Mucosa of descending colon (tissue), 3 donors: ENCODE measurements around the gene COPS6. TPM values are rescaled to one million over a fixed set of nuclear protein-coding genes. Genes with fewer than 3 reads are reported as not detected.
"Not testable (repeated sequence)": the region's sequence is repeated elsewhere in the genome, so short reads cannot be mapped to it uniquely, and the experiment has no call there.

Experiments used
- ATAC-seq: fragments of 200-7000 bp; cut with Tn5 transposase; one replicate; pipeline ENCODE4 v1.9.1; 2020; ENCODE audit warnings: mild to moderate bottlenecking, moderate library complexity
- DNase-seq, 3 donors: peaks; one replicate each; pipeline ENCODE4 v3.0.0-alpha.2; 2020
- H3K36me3 ChIP-seq: fragments of 200-600 bp; one replicate; pipeline ENCODE4 v1.8.0; 2021; ENCODE audit warnings: low read depth, mild to moderate bottlenecking
- H3K4me1 ChIP-seq: fragments of 200-600 bp; one replicate; pipeline ENCODE4 v1.8.0; 2021; ENCODE audit warnings: low read depth, mild to moderate bottlenecking
- H3K4me3 ChIP-seq: fragments of 200-600 bp; one replicate; pipeline ENCODE4 v1.8.0; 2021; ENCODE audit warnings: mild to moderate bottlenecking
- H3K9me3 ChIP-seq: fragments of 200-600 bp; one replicate; pipeline ENCODE4 v1.8.0; 2021; ENCODE audit warnings: mild to moderate bottlenecking
- CTCF ChIP-seq: fragments of 200-600 bp; IDR thresholded peaks from one replicate; pipeline ENCODE4 v1.8.0; 2022; ENCODE audit warnings: antibody characterized with exemption, mild to moderate bottlenecking
- intact Hi-C, 2 donors: fragments of 100-400 bp; cut with DNase I in 1 of 2; cut with micrococcal nuclease in 1 of 2; formaldehyde crosslinking; loops; one replicate each; pipeline versions ENCODE4 v1.11.0 to v1.11.1; 2022; cut with DNase I, micrococcal nuclease
- total RNA-seq, 3 donors: library from RNA; stranded (reverse); fragmentation: NEBNext Ultra II Directional in 2 of 3; extraction: Animal tissue kit (Norgen Biotek cat#: 25700) in 2 of 3; gene quantifications; one replicate each; pipeline versions ENCODE4 v1.2.1 to v1.2.4, GENCODE V29; 2021 to 2023
- donor health status: DM: no; HTN: no; CAD: no; lungs with moderate emphysema.
- donor health status: DM: no; HTN: no; CAD: no.
- donor health status: DM: no; HTN: yes; CAD: no.

The COPS6 gene
- total RNA-seq, 3 donors from 2014 or later = 61.8 to 98.5 (median 76.1) TPM

GRCh38 chr7:100126931-100127865, 38.4 kb downstream of the COPS6 start, which contains the start of gene MBLAC1:
MBLAC1 (plus strand) TSS chr7:100126967; CDS start chr7:100127396, 429 bp downstream.
- ATAC-seq (peak; percentile 88), DNase-seq (peak; percentile 92 to 97 (median 93))
- intact Hi-C loops = no loop called here
- TF ChIP-seq CTCF = no peak
- no peaks in the 10 kb centered on the region for H3K9me3 ChIP-seq
- H3K4me1 ChIP-seq = peaks cover 42% of the 10 kb centered on the region
- H3K36me3 ChIP-seq = no peaks in the 10 kb centered on the region
- peak within 1 kb of the TSS; percentile 90 for H3K4me3 ChIP-seq

- ATAC-seq (no peak), DNase-seq (no peak)
- intact Hi-C loops = no loop called here
- Histone ChIP-seq H3K36me3 (no peaks in the 10 kb centered on the region), H3K4me3 (peak overlapping the region; percentile 90), H3K4me1 (peaks cover 46% of the 10 kb centered on the region), H3K9me3 (no peaks in the 10 kb centered on the region)
- TF ChIP-seq CTCF = no peak
These were observed 39.3 kb downstream of the COPS6 start for GRCh38 chr7:100127866-100128636.

GRCh38 chr7:100128637-100128963, 39.8 kb downstream of the COPS6 start:
- intact Hi-C loops = no loop called here
- Histone ChIP-seq H3K4me3 (no peak overlapping the region), H3K4me1 (peaks cover 44% of the 10 kb centered on the region), H3K36me3 (no peaks in the 10 kb centered on the region), H3K9me3 (no peaks in the 10 kb centered on the region)
- TF ChIP-seq CTCF = no peak
- ATAC-seq (no peak), DNase-seq (no peak)

GRCh38 chr7:100130220-100130607, 41.4 kb downstream of the COPS6 start:
- intact Hi-C loops = loop anchor here (5.0 to 10.0 kb wide), 3 partner anchors 82 to 297 kb away; partner anchors contain the start of genes MEPCE (in 1 of the 2), PVRIG (in 1 of the 2) and ZCWPW1 (in 1 of the 2)
- DNase-seq, H3K4me3 ChIP-seq, H3K36me3 ChIP-seq, H3K9me3 ChIP-seq, ATAC-seq: not testable (repeated sequence)
- H3K4me1 ChIP-seq = peaks cover 29% of the 10 kb centered on the region

- intact Hi-C loops = loop anchor here (5.0 to 10.0 kb wide), 3 partner anchors 81 to 296 kb away; partner anchors contain the start of genes MEPCE (in 1 of the 2), PVRIG (in 1 of the 2) and ZCWPW1 (in 1 of the 2)
- peaks cover 24% of the 10 kb centered on the region for H3K4me1 ChIP-seq
- H3K4me3 ChIP-seq = no peak overlapping the region
- peak; percentile 88 for TF ChIP-seq CTCF
- no peaks in the 10 kb centered on the region for H3K36me3 ChIP-seq
- peak; percentile 83 to 93 (median 92) for DNase-seq
- no peaks in the 10 kb centered on the region for H3K9me3 ChIP-seq
- peak; percentile 37 for ATAC-seq
These were observed 42.1 kb downstream of the COPS6 start for GRCh38 chr7:100130608-100131453.
